GM19372 (cell line): ENCODE results near the gene ARFGAP1.
"Not testable (repeated sequence)": the region's sequence is repeated elsewhere in the genome, so short reads cannot be mapped to it uniquely, and the experiment has no call there.

Experiments used
- ATAC-seq: cut with Tn5 transposase; IDR thresholded peaks from one replicate; pipeline ENCODE4 v1.9.1; 2021; ENCODE audit warnings: mild to moderate bottlenecking, low read depth, moderate library complexity; ENCODE audit not compliant: unreplicated experiment

Gene ARFGAP1

GRCh38 chr20:63239431-63239830, 33.2 kb upstream of the ARFGAP1 start:
- ATAC-seq, result no peak

DNA sequence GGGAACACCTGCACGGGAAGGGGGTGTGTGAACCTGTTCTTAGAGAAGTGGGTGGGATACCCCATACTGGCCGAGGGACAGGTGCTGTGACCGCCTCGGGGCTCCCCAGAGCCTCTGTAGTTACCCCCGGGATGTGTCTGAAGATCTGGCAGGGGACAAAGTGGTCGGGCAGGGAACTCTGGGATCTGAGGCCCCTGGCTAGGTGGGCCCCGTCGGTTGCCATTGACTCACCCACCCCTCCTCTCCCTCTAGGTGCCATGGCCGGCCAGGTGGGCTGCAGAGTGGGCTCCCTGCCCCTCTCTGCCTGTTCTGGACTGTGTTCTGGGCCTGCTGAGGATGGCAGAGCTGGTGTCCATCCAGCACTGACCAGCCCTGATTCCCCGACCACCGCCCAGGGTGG, 32.6 kb upstream of the ARFGAP1 start:
- ATAC-seq, result no peak

DNA sequence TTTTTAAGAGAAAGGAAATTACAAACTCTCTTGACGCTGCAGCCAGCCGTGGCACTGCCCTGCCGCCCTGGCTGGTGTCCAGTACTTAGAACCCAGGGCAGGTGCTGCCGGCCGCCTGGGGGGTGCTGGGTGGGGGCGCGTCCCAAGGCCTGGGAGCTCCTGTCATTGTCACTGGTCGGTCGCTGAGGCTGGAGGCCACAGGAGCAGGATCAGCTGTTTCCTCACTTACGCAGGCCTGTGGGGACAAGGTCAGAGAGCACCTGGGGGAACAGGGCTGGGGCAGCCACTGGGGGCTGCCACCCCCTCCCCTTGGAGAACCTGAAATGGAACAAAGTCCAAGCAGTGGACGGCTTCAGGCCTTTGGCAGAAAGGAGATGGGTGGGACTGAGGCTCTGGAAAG, 31.3 kb upstream of the ARFGAP1 start:
- ATAC-seq, result no peak

DNA sequence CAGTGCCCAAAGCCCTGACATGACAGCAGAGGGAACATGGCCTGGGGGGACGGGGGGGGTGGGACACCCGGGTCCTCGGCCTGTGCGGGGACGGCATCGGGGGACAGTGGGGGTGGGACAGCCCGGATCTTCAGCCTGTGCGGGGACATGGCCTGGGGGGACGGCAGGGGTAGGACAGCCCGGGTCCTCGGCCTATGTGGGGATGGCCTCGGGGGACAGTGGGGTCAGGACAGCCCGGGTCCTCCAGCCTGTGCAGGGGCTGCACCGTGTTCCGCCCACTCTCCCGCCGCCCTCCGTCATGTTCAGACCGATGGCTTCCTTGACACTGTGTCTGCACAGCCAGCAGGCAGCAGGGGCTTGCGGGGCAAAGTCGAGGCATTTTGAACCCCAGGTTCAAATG, 29.9 kb upstream of the ARFGAP1 start:
- ATAC-seq, result no peak

- ATAC-seq, result no peak
Measured at GRCh38 chr20:63243604-63244247, 28.9 kb upstream of the ARFGAP1 start.

DNA sequence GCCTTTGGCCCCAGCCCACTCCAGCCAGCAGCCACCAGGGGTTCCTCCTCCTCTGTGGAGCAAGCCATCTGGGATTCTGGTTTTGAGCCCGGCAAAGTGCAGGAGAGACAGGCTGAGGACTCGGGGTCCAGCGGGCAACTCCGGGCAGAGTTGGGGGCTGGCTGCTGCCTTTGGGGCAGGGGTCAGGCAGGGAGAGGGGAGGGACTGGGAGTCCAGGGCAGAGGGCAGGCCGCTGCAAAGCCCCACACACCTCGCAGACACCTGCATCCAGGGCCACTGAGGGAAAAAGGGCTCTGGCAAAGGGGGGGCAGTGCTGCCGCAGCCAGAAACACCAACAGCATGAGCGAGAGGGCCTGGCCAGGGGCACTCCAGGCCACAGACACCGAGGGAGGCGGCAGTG, 28.1 kb upstream of the ARFGAP1 start:
- ATAC-seq, result no peak

DNA sequence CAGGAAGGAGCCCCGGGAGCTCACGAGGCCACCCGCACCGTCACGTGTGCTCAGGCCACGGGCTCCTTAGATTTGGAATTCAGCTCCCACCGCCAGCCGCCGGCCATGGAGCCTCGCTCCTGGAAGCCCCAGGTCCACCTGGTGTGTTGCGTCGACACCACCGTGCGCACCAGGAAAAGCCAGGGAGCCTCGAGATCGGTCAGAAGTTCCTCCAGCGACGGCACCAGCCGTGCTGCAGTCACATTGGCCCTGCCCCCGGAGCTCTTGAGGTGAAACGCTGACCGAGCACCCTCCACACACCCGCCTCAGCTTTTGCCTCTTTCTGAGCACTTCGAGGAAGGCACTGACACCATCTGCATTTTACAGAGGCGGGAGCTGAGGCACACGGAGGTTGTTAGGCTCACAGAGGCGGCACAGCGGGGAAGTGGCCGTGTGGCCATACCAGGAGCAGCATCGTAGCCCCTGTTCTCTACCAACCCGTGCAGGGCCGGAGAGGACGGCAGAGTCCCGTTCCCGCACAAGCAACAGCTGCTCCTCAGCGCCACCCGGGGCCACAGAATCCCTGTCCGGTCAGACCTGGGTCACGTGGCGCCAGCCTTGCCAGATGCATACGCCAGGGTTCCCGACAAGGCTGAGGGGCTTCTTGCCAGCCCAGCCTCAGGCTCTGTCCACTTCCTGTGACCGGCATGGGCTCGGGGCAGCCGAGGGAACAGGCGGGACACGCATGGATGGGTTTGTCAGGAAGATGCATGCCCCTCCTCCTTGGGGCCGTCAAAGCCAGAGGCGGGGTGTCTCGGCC, 25.9 kb upstream of the ARFGAP1 start:
- no peak for ATAC-seq

DNA sequence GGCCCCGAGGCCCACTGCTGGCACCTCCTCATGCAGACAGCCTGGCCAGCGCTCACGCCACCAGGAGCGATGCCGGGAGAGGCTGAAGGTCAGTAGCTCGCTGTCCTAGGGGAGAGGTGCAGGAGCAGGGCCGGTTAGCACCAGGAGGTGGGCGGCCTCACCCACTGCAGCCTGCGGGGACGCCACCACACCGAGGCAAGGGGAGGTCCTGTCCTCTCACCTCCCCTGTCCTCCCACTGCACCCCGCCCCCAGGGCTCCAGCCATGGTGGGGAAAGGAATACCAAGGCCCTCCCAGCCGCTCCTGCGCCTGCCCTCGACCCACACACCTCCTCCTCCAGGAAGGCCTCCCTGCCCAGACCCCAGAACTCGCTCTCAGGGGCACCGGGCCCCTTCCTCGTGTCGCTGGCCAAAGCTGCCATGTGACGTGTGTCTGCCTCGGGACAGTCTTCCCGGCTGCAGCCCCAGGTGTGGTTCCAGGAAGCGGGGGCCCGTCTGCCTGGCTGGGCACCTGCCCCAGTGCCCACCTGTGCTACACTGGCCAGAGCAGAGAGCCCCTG, 24.9 kb upstream of the ARFGAP1 start:
- no peak for ATAC-seq

GRCh38 chr20:63248835-63249591, 23.6 kb upstream of the ARFGAP1 start:
- ATAC-seq, result no peak

DNA sequence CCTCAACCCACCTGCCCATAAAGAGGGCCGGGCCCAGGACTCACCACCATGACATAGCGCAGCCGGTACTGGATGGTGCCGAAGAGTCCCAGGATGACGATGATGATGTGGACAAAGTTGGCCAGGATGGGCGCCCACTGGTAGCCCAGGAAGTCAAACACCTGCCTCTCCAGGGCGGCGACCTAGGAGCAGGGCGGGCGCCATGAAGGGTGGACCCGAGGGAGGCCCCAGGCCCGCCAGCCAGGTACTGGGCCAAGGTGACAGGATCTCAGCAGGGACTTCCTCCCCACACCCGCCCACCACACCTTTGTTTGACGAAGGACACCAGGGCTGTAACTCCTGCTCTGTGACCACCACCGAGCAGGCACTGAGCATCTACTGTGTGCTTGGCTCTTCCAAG, 22.7 kb upstream of the ARFGAP1 start:
- no peak for ATAC-seq

GRCh38 chr20:63251350-63251749, 21.3 kb upstream of the ARFGAP1 start:
- not testable (repeated sequence) for ATAC-seq

- no peak for ATAC-seq
Measured at GRCh38 chr20:63252284-63252711, 20.3 kb upstream of the ARFGAP1 start.

DNA sequence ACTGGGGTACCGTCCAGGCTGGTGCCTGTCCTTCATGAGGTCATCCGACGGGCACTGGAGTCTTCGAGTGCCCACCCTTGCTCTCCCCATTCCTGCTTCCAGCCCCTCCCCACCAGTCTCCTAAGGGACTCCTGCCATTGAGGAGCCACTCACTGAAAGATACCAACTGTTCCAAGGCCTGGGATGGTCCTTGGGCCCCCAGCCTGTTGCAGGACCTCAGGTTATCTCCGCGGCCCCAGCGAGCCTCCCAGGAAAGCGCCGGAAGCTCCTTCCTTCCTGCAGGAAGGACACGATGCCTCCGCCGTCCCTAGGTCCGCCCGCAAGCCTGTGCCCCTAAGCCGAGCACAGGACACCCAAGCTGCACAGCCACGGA, 19.6 kb upstream of the ARFGAP1 start:
- no peak for ATAC-seq

DNA sequence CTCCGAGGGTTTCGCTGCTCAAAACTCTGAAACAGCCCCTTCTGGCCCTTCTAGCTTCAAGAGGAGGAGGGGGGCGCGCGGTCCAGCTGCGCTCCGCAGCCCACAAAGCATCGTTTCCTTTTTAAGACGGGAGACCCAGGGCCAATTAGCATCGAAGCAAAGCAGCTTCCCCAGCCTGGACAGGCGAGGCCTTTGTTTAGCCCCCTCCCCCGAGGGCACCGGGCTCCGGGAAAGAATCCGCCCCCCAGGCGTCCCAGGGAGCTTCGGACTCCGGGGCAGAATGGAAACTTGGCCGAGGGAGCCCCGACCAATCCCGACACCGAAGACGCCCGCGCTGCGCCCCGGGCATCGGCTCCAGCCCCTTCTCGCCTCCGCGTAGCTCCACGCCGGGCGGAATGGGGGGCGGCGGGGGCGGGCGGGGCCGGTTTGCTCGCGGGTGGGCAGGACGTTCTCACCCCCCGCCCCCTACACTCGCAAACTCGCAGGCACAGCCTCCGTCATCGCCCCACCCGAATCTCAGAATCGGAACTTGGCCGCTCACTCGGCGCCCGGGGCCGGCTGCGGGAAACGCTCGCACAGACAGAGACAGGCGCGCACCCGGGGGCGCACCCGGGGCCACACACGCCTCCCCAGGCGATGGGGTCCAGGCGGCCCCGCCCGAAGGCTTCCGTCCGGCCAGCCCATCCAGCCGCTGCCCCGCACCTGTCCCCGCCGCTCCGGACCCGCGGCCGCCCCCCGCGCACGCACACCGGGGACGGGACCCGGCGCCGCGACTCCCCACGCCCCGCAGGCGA, 19.0 kb upstream of the ARFGAP1 start:
- ATAC-seq, result no peak

- no peak for ATAC-seq
Measured at GRCh38 chr20:63254232-63254605, 18.4 kb upstream of the ARFGAP1 start, which contains the start of gene NKAIN4. Gene NKAIN4, minus strand, starts transcription at chr20:63254463. Its CDS starts 13 bp downstream, at chr20:63254450.

- no peak for ATAC-seq
Measured at GRCh38 chr20:63254606-63255384, 17.8 kb upstream of the ARFGAP1 start.

DNA sequence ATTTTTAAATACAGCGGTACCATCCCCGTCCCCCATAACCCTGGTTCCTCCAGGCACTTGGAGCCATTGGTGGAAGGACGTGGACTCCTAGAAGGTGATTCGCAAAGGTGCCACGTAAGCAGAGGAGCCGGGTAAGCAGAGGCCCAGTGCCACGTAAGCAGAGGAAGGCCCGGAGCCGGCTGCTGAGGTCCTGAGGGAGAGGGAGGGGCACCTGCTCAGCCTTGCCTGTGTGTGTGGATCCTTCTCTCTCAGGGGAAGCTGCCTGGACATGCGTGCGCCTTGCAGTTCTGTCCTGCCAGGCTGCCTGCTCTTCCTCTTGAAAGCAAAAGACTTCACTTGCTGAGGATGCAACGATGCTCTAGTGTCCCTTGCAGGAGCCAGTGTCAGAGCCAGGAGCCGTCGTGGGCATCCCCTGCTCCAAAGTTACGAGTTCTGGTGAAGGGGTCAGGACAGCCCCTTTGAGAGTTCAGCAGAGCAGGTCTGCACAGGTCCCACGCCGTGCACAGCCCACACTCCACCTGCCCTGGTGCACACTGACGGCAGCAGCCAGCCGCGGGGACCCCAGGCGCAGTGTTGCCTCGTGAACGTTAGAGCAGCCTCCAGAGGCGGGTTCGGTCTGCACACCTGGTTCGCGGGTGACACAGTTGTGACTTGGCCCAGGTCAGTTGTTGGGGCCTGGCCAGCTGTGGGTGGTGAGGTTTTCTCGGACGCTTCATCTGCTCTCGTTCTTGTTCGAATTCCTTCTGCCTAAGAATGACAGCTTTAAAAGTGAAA, 16.5 kb upstream of the ARFGAP1 start:
- no peak for ATAC-seq

DNA sequence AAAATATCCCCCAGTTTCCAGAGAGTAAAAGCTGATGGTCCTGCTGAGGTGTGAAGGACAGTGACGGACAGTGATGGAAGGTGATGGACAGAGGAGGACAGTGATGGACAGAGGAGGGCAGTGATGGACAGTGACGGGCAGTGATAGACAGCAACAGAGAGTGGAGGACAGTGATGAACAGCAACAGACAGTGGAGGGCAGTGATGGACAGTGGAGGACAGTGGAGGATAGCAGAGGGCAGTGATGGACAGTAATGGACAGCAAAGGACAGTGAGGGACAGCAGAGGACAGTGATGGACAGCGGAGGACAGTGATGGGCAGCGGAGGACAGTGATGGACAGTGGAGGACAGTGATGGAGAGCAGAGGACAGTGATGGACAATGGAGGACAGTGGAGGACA, 15.7 kb upstream of the ARFGAP1 start:
- ATAC-seq, result no peak

- no peak for ATAC-seq
Measured at GRCh38 chr20:63257629-63258028, 15.0 kb upstream of the ARFGAP1 start.
